Measurements from ENCODE around the gene NUMB.

DNA sequence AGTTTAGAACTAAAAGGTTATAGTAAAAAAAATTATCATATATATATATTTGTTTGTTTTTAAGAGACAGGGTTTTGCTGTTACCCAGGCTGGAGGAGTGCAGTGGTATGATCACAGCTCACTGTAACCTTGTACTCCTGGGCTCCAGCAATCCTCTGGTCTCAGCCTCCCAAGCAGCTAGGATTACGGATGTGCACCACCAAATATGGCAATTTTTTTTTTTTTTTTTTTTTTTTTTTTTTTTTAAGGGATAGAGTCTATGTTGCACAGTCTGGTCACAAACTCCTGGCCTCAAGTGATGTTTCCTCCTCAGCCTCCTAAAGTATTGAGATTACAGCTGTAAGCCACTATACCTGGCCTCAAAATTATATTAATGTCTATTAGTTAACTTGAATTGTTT lies 172.4 kb downstream of the NUMB start:
- TF ChIP-seq, protein P1, sequence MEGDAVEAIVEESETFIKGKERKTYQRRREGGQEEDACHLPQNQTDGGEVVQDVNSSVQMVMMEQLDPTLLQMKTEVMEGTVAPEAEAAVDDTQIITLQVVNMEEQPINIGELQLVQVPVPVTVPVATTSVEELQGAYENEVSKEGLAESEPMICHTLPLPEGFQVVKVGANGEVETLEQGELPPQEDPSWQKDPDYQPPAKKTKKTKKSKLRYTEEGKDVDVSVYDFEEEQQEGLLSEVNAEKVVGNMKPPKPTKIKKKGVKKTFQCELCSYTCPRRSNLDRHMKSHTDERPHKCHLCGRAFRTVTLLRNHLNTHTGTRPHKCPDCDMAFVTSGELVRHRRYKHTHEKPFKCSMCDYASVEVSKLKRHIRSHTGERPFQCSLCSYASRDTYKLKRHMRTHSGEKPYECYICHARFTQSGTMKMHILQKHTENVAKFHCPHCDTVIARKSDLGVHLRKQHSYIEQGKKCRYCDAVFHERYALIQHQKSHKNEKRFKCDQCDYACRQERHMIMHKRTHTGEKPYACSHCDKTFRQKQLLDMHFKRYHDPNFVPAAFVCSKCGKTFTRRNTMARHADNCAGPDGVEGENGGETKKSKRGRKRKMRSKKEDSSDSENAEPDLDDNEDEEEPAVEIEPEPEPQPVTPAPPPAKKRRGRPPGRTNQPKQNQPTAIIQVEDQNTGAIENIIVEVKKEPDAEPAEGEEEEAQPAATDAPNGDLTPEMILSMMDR (IDR thresholded peaks at IDR 0.05; ENCODE audit: low read depth, low read length): no peak
- TF ChIP-seq EZH2phosphoT487 (IDR thresholded peaks at IDR 0.05; ENCODE audit: low read depth): no peak

Measured in OCI-LY3 (cell line).